CD4-positive, alpha-beta T cell (primary cell): ENCODE data around the gene BTBD3. TPM values are rescaled to one million over a fixed set of nuclear protein-coding genes. Genes with fewer than 3 reads are reported as not detected.

Source experiments
- ATAC-seq: fragments of 200-7000 bp; cut with Tn5 transposase; one replicate; pipeline ENCODE4 v1.10.0; 2022; ENCODE audit warnings: mild to moderate bottlenecking; ENCODE audit not compliant: poor library complexity
- CTCF ChIA-PET: fragments of 350-600 bp; sonication (Branson Sonifier 250); formaldehyde crosslinking; loops from one replicate; lab custom pipeline; 2021; ENCODE audit warnings: antibody characterized with exemption, inconsistent platforms; lab: Charles Lee
- POLR2A ChIA-PET: fragments of 350-600 bp; sonication (Branson Sonifier 250); formaldehyde crosslinking; loops from one replicate; lab custom pipeline; 2021; ENCODE audit warnings: antibody characterized with exemption, inconsistent platforms; lab: Charles Lee
- DNase-seq, 14 experiments: peaks; one replicate each; pipeline ENCODE4 v3.0.0-alpha.2; 2013 to 2020; ENCODE audit warnings: mixed read lengths in 2 of 14
- H3K27ac ChIP-seq, 2 donors: one replicate each; pipeline versions ENCODE4 v1.5.1 to v1.7.0; 2013; ENCODE audit warnings: low read length in 2 of 2, low read depth in 1 of 2, mild to moderate bottlenecking in 1 of 2
- H3K27me3 ChIP-seq, 2 experiments: 1 replicate in 1 of 2; 2 replicates in 1 of 2; pipeline versions ENCODE4 v1.6.1 to v1.7.0; 2013; ENCODE audit warnings: low read length in 2 of 2, control low read depth in 1 of 2, mild to moderate bottlenecking in 1 of 2, moderate library complexity in 1 of 2; ENCODE audit not compliant: insufficient read depth in 2 of 2, control insufficient read depth in 1 of 2
- H3K36me3 ChIP-seq: one replicate; pipeline ENCODE4 v1.6.1; 2013; ENCODE audit warnings: low read length, control low read depth; ENCODE audit not compliant: insufficient read depth
- H3K4me1 ChIP-seq: one replicate; pipeline ENCODE4 v1.6.1; 2013; ENCODE audit warnings: low read length, control low read depth; ENCODE audit not compliant: insufficient read depth
- H3K4me3 ChIP-seq: one replicate; pipeline ENCODE4 v1.5.1; 2013; ENCODE audit warnings: mild to moderate bottlenecking, low read length, moderate library complexity
- H3K9me3 ChIP-seq, 2 experiments: 1 replicate in 1 of 2; 2 replicates in 1 of 2; pipeline versions ENCODE4 v1.6.1 to v1.7.0; 2013; ENCODE audit warnings: low read length in 2 of 2, mild to moderate bottlenecking in 2 of 2, control low read depth in 1 of 2, moderate library complexity in 1 of 2; ENCODE audit not compliant: control insufficient read depth in 1 of 2, insufficient read depth in 1 of 2
- H3K27ac Mint-ChIP-seq: one replicate; pipeline ENCODE4 v1.8.0; 2020; ENCODE audit warnings: mixed read lengths
- H3K27me3 Mint-ChIP-seq: one replicate; pipeline ENCODE4 v1.8.0; 2021; ENCODE audit warnings: mixed read lengths
- H3K36me3 Mint-ChIP-seq: one replicate; pipeline ENCODE4 v1.8.0; 2021; ENCODE audit warnings: low read depth, mixed read lengths
- H3K4me1 Mint-ChIP-seq: one replicate; pipeline ENCODE4 v1.8.0; 2021; ENCODE audit warnings: low read depth, mixed read lengths
- H3K4me3 Mint-ChIP-seq: one replicate; pipeline ENCODE4 v1.8.0; 2020; ENCODE audit warnings: mild to moderate bottlenecking, mixed read lengths
- H3K9me3 Mint-ChIP-seq: one replicate; pipeline ENCODE4 v1.8.0; 2020; ENCODE audit warnings: mixed read lengths
- CTCF ChIP-seq: fragments of 200-600 bp; IDR thresholded peaks from one replicate; pipeline ENCODE4 v1.8.0; 2022; ENCODE audit warnings: antibody characterized with exemption, mild to moderate bottlenecking
- intact Hi-C, 2 experiments: fragments of 100-400 bp; cut with DNase I in 1 of 2; cut with micrococcal nuclease in 1 of 2; formaldehyde crosslinking; loops; one replicate each; pipeline versions ENCODE4 v1.15.1 to v1.9.0; 2023 to 2025; cut with DNase I, micrococcal nuclease
- total RNA-seq, 174 experiments: library from RNA in 2 of 174; stranded (reverse) in 2 of 174; gene quantifications; one replicate each; pipeline ENCODE4 v1.2.3 and lab custom pipeline; 2021 to 2026

The BTBD3 gene
- total RNA-seq, 2 experiments from 2014 or later, result 1.0 to 3.9 TPM

- no peak for ATAC-seq
- no peak for TF ChIP-seq CTCF
- peaks cover 13% of the 10 kb centered on the region for H3K4me1 Mint-ChIP-seq
- no peaks in the 10 kb centered on the region for H3K9me3 Mint-ChIP-seq
- DNase-seq, result no peak
- no peak overlapping the region for H3K27ac Mint-ChIP-seq
- Histone ChIP-seq H3K27me3 (no peaks in the 10 kb centered on the region), H3K4me3 (no peak overlapping the region), H3K27ac (no peak overlapping the region), H3K9me3 (peaks cover 0 to 4% of the 10 kb centered on the region in 2 experiments), H3K4me1 (no peaks in the 10 kb centered on the region), H3K36me3 (no peaks in the 10 kb centered on the region)
- no peak overlapping the region for H3K4me3 Mint-ChIP-seq
- H3K36me3 Mint-ChIP-seq, result peaks cover 8% of the 10 kb centered on the region
- intact Hi-C loops, result no loop called here
- ChIA-PET POLR2A (no interaction called here), CTCF (no interaction called here)
- H3K27me3 Mint-ChIP-seq, result no peaks in the 10 kb centered on the region
These were observed 3.6 kb downstream of the BTBD3 start for GRCh38 chr20:11921321-11921720.

- CTCF ChIA-PET, result no interaction called here
- TF ChIP-seq CTCF, result no peak
These were observed 4.9 kb downstream of the BTBD3 start for GRCh38 chr20:11922561-11922960.

GRCh38 chr20:11924923-11925322, 7.2 kb downstream of the BTBD3 start:
- TF ChIP-seq CTCF, result no peak
- H3K36me3 Mint-ChIP-seq, result peaks cover 8% of the 10 kb centered on the region
- no peaks in the 10 kb centered on the region for H3K4me1 ChIP-seq
- no peak overlapping the region for H3K4me3 Mint-ChIP-seq
- DNase-seq (no peak), ATAC-seq (no peak)
- intact Hi-C loops, result no loop called here
- no peaks in the 10 kb centered on the region for H3K9me3 Mint-ChIP-seq
- H3K36me3 ChIP-seq, result no peaks in the 10 kb centered on the region
- no peaks in the 10 kb centered on the region for H3K27me3 ChIP-seq
- H3K4me3 ChIP-seq, result no peak overlapping the region
- H3K27me3 Mint-ChIP-seq, result no peaks in the 10 kb centered on the region
- no peak overlapping the region for H3K27ac Mint-ChIP-seq
- ChIA-PET CTCF (no interaction called here), POLR2A (no interaction called here)
- peaks cover 0 to 4% of the 10 kb centered on the region in 2 experiments for H3K9me3 ChIP-seq
- no peaks in the 10 kb centered on the region for H3K4me1 Mint-ChIP-seq
- H3K27ac ChIP-seq, result no peak overlapping the region

More at GRCh38 chr20:11922561-11922960, 4.9 kb downstream of the BTBD3 start:
- DNase-seq (no peak), ATAC-seq (no peak)
- intact Hi-C loops, result no loop called here
- Histone ChIP-seq H3K4me1 (no peaks in the 10 kb centered on the region), H3K36me3 (no peaks in the 10 kb centered on the region), H3K4me3 (no peak overlapping the region), H3K27ac (no peak overlapping the region), H3K27me3 (no peaks in the 10 kb centered on the region), H3K9me3 (peaks cover 0 to 4% of the 10 kb centered on the region in 2 experiments)
- H3K36me3 Mint-ChIP-seq, result peaks cover 8% of the 10 kb centered on the region
- peaks cover 11% of the 10 kb centered on the region for H3K4me1 Mint-ChIP-seq
- H3K27me3 Mint-ChIP-seq, result no peaks in the 10 kb centered on the region
- H3K4me3 Mint-ChIP-seq, result no peak overlapping the region
- H3K9me3 Mint-ChIP-seq, result no peaks in the 10 kb centered on the region
- no peak overlapping the region for H3K27ac Mint-ChIP-seq
- POLR2A ChIA-PET, result no interaction called here
